HG03139 (cell line): ENCODE measurements around the gene PRKCQ.
"Not testable (repeated sequence)": the region's sequence is repeated elsewhere in the genome, so short reads cannot be mapped to it uniquely, and the experiment has no call there.

Source experiments
- ATAC-seq: cut with Tn5 transposase; IDR thresholded peaks from one replicate; pipeline ENCODE4 v1.9.1; 2021; ENCODE audit not compliant: unreplicated experiment

Gene PRKCQ

DNA sequence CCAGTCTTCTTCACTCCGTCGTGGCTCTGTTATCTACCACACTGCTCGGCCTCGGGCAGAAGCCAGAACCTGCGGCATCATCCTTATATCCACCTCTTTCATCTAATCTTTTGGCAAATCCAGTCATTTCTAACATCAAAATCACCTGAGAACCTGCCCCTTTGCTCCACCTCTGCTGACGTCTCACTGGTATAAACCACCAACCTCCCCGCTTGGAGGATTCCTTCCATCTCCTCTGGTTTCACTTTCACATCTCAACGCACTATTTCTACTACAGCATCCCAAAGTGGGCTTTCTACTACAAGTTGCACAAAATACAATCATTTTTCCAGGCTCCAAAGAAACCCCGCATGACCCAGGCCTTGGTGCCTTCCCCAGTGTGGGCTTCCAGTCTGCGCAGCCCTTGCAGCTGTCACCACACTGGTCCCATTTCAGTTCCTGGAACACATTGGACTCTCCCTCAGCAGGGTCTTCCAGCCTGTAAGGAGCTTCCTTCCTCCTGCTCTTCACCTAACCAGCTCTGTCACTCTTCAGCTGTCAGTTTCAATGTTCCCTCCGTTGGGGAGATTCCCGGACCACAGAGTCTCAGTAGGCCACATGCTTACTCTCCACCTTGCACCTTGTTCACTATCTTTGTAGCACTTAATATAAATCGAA is 85.0 kb downstream of the PRKCQ start:
- no peak for ATAC-seq

DNA sequence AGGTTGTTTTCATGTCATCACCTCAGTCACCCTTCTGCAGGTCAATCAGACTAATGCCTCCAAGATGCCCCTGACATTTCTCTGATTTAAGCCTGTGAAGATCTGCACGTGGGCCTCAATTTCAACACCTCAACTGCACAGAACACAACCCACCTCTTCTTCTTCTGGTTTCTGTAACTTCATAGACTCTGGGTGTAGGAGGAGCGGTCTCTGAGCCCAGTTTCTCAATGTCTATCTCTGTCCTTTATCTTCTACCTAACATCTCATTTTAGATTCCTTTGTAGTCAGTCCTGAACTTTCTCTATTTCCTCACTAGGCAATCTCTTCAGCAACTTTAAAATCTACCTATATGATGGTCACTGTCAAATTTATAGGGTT is 85.6 kb downstream of the PRKCQ start:
- ATAC-seq = no peak

DNA sequence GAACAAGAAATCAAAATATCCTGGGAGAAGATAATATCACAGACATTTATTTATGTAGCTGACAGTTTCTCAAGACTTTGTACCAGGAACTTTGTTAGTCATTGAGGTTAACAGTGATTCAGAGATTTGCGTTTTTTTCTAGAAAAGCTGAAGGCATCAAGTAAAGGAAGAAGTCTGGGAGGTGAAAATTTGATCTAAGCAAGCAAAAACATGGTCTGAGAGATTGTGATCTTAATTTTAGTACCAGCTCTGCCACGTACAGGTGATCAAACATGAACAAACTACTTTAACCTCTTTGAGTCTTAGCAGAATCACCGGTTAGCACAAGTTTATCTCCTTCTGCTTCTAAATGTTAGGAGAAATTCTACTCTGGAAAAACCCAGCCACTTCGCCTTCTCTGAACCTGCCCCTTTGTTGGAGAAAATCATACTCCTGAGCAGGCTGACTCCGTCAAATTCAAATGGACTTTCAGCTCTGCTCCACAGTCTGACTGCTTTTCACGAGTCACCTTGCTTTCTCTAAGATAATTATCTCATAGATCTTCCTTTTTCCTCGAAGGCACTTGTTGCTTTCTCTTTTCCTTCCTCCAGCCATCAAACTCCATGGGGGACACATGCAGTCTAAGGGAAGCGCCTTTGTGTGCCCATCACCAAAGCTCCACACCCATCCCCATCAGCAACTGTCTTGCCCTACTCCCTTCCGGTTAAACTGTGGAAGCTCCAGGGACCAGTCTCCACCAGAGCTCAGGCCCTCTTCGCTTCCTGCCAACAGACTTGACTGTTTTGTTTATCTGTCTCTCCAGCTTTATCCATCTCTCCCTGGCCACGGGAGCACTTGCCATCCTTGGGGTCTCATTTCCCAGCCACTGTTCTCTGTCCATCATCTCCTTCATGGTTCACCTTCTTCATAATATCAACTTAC is 86.3 kb downstream of the PRKCQ start:
- ATAC-seq = no peak

DNA sequence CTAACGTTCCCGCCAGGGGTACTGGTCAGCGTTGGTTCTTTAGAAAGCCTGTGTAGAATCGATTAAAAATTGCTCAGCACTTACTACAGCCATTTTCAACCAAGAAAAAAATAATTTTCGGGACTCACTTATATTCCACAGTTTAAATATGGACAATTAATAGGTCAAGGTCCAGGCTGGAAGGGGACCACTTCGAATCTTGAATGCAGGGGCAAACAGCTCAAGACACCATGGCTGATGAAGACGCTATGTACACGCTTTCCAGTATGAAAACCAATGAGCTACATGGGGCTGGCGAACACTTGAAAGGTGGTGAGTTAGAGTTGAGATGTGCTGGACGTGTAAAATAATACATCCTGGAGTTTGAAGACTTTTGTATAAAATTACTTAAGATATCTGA is 87.2 kb downstream of the PRKCQ start:
- no peak for ATAC-seq

DNA sequence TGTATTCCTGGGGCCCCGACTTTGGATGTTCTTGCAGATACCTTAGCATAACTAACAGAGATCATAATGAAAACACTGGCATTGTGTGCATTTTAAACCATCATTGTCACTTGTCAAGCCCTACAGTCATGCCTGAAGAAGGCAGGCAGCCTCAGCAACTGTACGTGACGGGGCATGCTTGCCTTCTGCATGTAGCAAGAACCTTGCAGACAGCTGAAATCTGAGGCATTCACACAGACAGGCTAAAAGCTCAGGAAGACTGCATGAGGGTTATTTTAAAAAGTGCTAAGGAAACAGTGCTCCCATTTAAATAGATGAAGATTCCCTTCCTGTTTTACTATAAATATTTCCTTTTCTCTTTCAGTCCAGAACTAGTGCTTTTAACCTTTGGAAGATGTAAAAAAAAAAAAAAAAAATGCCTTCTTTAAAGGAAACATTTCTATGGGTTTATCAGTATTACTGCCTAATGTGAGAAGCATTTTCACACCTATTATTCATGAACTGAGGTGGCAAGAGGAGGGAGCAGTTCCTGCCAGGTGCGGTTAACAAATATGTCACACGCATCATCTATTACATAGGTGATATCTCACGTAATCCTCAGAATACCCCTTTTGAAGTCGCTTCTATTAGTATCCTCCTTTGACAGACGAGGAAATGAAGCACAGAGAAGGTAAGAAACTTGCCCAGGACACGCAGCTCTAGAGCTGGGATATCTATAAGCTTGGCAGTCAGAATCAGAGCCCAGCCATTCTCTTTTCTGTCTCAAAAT is 88.1 kb downstream of the PRKCQ start:
- ATAC-seq = no peak

DNA sequence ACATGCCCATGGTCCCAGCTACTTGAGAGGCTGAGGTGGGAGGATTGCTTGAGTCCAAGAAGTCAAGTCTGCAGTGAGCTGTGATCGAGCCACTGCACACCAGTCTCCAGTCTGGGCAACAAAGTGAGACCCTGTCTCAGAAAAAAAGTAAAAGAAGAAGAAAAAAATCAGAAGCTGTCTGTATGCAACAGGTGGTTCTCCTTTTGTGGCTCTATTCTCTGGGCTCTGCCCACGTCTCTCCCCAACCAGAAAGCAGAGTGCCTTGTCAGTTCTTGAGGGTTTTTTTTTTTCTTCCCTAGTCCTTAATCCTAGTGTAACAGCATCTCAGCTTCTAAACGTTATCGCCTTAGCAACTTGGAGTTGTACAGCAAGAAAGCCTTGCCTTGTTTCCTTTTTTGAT is 89.5 kb downstream of the PRKCQ start:
- ATAC-seq = no peak

DNA sequence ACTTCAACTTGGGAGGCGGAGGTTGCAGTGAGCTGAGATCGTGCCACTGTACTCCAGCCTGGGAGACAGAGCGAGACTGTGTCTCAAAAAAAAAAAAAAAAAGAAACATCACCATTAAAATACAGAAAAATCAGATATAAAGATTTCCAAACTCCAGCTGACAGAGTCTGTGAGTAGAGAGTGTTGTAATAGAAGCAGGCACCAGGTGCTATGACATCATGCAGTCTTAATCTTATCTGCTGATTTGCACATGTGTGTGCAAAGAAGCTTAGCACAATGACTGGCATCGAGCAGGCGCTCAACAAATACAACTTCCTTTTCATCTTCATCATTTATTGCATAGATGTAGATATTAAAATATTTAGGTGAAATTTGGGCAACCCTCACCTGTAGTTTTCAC is 92.2 kb downstream of the PRKCQ start:
- no peak for ATAC-seq

DNA sequence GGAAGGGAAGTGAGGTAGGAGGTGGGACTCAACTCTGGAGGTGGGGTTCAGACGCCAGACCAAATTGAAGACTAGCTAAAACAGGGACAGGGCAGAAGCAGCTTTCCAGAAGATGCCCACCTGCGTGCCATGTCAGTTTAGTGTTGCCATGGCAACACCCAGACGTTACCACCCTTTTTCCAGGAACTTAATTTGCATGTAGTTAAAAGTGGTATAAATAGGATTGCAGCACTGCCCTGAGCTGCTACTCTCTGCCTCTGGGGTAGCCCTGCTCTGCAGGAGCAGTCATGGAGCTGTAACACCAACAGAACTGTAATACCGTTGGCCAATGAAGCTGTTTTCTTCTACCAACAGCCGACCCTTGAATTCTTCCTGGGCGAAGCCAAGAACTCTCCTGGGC is 93.8 kb downstream of the PRKCQ start:
- ATAC-seq = no peak

DNA sequence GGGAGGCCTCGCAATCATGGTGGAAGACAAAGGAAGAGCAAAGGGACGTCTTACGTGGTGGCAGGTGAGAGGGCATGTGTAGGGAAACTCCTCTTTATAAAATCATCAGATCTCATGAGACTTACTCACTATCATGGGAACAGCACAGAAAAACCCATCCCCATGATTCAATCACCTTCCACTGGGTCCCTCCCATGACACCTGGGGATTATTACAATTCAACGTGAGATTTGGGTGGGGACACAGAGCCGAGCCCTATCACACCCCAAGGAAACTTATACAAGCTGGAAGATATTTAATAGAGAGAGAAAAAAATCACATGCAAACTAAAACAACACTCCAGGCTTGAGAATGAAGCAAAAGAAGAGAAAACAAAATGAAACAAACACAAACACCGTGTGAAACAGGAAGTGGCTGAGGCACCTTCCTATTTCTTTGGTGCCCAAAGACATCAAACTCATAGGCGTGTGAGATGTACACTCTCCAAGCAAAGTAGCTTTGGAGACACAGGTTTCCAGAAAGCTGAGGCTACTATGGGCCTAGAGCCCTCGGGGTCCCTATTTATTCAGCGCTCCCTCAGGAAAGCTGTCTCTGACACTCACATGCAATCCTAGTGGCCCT is 97.2 kb downstream of the PRKCQ start:
- ATAC-seq = no peak

DNA sequence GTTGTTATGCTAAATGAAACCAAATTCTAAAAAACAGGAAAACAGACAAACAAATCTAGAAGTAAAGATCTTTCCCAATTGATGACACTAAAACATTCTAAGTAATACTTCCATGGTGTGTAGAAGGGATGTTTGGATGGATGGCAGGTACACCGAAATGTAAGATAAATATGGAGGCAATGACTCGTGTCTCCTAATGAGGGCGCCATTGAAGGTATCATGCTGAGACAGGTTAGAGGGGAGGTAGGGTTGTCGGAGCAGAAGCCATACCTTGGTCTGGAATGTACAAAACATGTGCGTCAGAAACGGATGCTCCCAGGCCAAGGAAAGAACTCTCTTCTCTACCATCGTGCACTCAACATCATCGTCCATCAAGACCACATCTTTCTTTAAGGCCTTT is 101.4 kb downstream of the PRKCQ start:
- no peak for ATAC-seq

DNA sequence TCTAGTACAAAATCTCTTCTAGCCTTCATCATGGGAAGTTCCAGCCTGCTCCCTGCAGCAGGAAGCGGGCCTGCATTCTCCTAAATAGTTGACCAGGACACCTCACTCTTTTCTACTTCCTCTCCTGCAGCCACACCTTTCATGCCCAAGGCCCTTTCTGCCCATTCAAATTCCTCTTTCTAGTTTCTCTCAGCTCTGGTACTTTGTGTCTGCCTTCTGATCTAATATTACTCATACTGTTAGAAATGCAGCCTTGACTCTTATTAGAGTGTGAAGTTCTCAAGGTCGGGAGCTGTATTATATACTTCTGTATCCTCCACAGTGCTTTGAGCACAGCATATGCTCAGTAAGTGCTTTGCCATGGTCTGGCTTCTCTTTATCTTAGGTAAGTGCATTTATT is 103.1 kb downstream of the PRKCQ start:
- ATAC-seq = no peak

DNA sequence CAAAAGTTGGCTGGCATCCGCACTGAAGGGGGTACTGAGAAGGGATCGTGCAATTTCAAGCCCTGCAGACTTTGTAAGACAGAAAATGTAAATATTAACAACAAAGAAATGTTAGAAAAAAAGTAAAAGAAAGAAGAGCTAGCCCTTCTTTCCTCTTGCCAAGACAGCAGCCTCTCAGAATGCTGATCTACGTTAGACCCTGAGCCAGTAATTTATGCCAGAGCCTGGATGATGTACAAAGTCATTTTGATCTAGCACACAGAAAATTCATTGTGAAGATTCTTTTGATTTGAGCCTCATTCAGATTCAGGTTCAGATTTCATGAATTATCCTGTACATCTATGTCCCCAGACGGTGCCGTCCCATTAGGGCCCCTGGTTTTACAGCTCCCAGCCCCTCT is 105.2 kb downstream of the PRKCQ start:
- ATAC-seq = no peak

DNA sequence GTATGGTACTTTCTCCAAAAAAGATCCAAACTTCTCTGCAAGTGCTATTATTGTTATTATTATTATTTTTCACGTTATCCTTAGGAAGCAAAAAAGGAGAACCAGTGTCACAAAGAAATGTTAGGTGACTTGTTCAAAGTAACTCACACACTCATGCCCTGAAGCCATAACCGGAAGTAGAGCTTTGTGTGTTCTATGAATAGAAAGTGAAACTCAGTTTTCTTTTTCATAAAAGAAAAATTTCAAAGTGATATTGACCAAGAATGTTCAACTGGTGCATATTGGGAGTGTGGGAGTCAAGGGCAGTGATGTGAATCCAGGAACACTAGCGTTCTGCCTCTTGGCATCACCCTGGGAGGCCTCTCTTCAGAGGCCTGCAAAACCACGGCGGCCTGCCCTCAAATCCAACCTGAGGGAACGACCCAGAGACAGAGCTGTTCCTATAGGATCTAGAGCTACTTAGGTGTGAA is 106.1 kb downstream of the PRKCQ start:
- ATAC-seq = peak; percentile 56

DNA sequence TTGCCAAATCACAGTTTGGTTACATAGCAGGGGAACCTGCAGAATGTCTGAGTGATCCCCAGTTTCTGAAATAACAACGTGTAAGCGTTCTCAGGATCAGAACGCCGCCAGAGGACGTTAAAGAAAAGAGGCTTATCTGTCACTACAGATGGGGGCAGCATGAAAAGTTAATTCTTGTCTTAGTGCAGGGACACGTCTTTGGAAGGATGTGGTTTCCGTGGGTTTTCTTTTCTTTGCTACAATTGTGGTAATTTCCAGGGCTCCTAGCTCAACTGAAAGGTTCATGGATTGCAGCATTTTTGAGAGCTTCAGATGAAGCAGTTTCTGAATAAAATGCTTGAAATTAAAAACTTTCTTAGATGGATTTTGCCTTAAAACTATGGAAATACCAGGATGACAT is 106.6 kb downstream of the PRKCQ start:
- ATAC-seq = peak; percentile 59

DNA sequence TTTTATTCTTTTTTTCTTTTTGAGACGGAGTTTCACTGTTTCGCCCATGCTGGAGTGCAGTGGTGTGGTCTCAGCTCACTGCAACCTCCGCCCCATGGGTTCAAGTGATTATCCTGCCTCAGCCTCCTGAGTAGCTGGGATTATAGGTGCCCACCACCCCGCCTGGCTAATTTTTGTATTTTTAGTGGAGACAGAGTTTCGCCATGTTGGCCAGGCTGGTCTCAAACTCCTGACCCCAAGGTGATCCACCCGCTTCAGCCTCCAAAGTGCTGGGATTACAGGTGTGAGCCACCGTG is 107.4 kb downstream of the PRKCQ start:
- not testable (repeated sequence) for ATAC-seq

DNA sequence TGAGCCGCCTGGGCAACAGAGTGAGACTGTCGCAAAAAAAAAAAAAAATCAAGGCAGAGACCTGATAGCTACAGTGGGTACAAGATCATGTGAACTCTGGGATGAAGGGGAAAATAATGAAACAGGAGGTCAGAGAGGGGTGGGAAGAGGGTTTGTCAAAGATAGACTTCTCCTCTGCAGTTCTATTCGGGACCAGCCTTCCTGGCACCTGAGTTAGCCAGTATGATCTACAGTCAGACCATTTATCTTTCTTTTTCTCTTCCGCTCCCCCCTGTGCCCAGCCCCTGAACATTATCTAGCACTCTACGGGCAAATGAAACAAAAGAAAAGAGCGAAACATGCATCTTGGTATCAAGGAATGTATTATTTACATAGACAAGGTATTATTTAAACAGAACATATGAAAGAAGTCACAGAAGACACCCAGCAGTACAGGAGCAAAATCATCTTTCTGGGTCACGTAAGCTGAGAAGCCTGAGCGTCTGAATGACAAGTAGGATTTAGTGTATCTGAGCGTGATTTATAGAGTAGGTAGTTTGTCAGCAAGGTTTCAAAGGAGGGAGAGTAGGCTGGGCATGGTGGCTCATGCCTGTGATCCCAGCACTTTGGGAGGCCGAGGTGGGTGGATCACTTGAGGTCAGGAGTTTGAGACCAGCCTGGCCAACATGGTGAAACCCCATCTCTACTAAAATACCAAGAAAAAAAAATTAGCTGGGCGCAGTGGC is 109.0 kb downstream of the PRKCQ start:
- ATAC-seq = no peak

DNA sequence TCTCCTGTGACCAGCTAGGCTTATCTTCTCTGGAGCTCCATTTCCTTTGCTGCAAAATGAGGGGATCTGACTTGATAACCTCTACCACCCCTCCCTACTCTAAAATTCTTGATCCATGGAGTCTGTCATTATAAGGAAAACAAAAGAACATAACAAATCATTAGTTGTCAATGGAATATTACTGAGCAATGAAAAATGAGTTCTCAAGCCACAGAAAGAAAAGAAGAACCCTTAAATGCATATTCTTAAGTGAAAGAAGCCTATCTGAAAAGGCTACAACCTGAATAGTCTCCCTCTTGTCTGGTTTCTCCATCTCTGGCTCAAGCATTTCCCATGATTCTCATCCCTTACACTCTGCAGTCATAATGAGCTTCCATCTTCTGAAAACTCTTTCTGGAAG is 110.4 kb downstream of the PRKCQ start:
- ATAC-seq = no peak

DNA sequence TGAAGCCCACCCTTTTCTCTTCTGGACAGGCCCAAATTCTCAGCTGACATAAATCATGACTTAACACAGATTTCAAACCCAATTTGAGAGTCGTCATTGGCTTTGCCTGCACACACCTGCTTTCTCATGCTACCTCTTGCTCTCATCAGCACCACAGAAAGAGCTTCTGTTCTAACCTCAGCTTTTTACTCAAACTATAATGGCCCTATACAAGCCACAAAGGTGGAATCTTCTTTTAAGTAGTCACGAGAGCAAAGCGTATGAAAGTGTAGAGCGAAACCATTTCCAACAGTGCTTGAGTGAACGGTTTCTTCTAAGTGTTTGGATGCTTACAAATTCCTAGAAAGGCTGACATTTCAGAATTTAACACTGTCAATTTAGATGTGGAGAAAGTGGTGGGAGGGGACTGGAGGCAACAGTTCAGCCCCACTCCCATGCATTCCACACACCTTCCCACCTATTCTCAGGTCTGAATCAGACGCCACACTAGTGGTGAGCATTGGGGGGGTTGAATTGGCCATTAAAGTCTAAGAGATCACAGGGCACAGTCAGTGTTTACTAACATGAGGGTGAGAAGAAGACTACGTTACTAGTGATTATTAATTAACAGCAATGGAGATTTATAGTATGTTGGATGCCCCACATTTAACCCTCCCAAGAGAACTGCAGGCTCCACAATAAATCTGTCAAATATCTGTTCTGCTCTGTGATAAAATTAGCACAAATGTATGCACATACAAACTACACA is 114.0 kb downstream of the PRKCQ start:
- ATAC-seq = no peak

DNA sequence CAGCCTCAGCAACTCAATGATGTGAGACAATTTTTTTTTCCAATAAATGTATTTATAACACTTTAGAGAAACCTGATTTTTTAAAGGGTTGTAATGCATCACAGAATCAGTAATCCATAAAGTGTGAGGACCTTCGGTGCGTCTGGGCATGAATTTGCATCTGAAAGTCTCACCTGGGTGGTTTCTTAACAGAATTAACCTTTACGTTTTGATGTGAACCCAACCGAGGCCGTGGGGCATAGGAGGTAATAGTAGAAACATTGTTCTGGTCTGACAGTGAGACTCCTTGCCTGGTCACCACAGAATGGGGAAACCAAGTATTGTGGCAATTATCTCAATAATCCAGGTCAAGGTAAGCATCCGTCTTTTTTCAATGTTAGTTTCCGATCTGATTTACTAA is 114.6 kb downstream of the PRKCQ start:
- ATAC-seq = no peak

DNA sequence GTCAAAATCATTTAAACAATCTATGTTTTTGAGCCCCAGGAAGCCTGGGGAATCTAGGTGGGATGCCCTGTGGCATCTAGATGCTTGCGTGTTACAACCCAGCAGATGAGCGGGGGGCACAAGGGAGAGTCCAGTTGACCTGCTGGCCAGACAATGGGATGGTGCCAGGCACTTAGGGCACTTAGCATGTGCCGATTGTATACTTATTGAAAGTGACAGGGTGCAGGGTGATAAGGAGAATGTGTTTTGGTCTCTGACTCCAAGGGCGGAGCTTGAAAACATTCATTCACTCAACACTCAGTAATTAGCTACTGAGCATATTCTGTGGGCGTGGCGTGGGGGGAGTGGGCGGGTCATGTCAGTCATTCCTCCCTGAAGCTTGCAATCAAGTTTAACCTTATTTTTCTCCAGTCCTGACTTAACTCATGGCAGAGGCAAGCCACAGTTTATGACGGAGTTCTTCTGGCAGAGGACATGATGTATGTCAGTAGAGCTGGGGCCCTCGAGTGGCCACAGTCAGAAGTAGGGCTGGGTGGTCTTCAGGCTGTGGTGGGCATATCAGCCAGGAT is 115.1 kb downstream of the PRKCQ start:
- ATAC-seq = no peak
